OCI-LY1 (cell line): ENCODE results near the gene CORO1C.

ENCODE experiments used
- CTCF ChIP-seq: fragments of 200-600 bp; sonication (generic), shearing (Covaris generic); IDR thresholded peaks from 2 replicates; pipeline ENCODE4 v1.5.1; 2017; ENCODE audit warnings: mild to moderate bottlenecking, antibody characterized with exemption, low read length, moderate library complexity, mixed read lengths
- EZH2 ChIP-seq: fragments of 200-600 bp; sonication (generic), shearing (Covaris generic); IDR thresholded peaks from 2 replicates; pipeline ENCODE4 v1.8.0; 2017; ENCODE audit warnings: borderline replicate concordance, mixed run types, mild to moderate bottlenecking, antibody characterized with exemption, low read length, moderate library complexity, mixed read lengths

GRCh38 chr12:108770269-108770829 lies 39.0 kb upstream of the CORO1C start:
- TF ChIP-seq CTCF = no peak
- no peak for TF ChIP-seq EZH2
